OCI-M2 (cell line): ENCODE results near the gene BCAP31.
"Not testable (repeated sequence)": the region's sequence is repeated elsewhere in the genome, so short reads cannot be mapped to it uniquely, and the experiment has no call there.

Experiments
- DNase-seq: peaks from one replicate; lab custom pipeline; 2025; ENCODE audit not compliant: unreplicated experiment; lab: John Stamatoyannopoulos, UW

BCAP31 gene

GRCh38 chrX:153685156-153685536 is 39.0 kb downstream of the BCAP31 start:
- DNase-seq = no peak

GRCh38 chrX:153684467-153685155 is 39.6 kb downstream of the BCAP31 start:
- DNase-seq = no peak

GRCh38 chrX:153683486-153683885 is 40.7 kb downstream of the BCAP31 start:
- DNase-seq = not testable (repeated sequence)

- no peak for DNase-seq
Measured at GRCh38 chrX:153681175-153681574, 43.0 kb downstream of the BCAP31 start.

GRCh38 chrX:153674219-153674851 is 49.9 kb downstream of the BCAP31 start:
- no peak for DNase-seq

- DNase-seq = no peak
Measured at GRCh38 chrX:153673428-153674218, 50.6 kb downstream of the BCAP31 start, which contains the start of gene PNCK. PNCK (minus strand) TSS chrX:153673813; CDS start chrX:153673076, 737 bp downstream.

GRCh38 chrX:153672531-153673427 is 51.4 kb downstream of the BCAP31 start:
- no peak for DNase-seq

- no peak for DNase-seq
Measured at GRCh38 chrX:153671589-153672530, 52.3 kb downstream of the BCAP31 start.

GRCh38 chrX:153670748-153671588 is 53.2 kb downstream of the BCAP31 start:
- DNase-seq = no peak

- no peak for DNase-seq
Measured at GRCh38 chrX:153669901-153670731, 54.1 kb downstream of the BCAP31 start.

GRCh38 chrX:153669174-153669890 is 54.9 kb downstream of the BCAP31 start:
- no peak for DNase-seq

GRCh38 chrX:153668423-153669173 is 55.6 kb downstream of the BCAP31 start:
- DNase-seq = no peak

- no peak for DNase-seq
Measured at GRCh38 chrX:153667956-153668396, 56.2 kb downstream of the BCAP31 start.

- DNase-seq = no peak
Measured at GRCh38 chrX:153667281-153667955, 56.8 kb downstream of the BCAP31 start.

GRCh38 chrX:153665726-153666306 is 58.4 kb downstream of the BCAP31 start:
- no peak for DNase-seq

GRCh38 chrX:153662266-153662665 is 61.9 kb downstream of the BCAP31 start:
- DNase-seq = no peak
